RWPE2 (cell line): ENCODE results near the gene EDAR.

Experiments used
- ATAC-seq: fragments of 200-7000 bp; cut with Tn5 transposase; 3 replicates; pipeline ENCODE4 v1.9.1; 2021; ENCODE audit warnings: low read depth
- DNase-seq: peaks from one replicate; pipeline ENCODE4 v3.0.0-alpha.2; 2020; ENCODE audit warnings: low spot score
- H3K27ac ChIP-seq: fragments of 450-650 bp; 2 replicates; pipeline ENCODE4 v1.5.1; 2017; ENCODE audit warnings: mild to moderate bottlenecking; ENCODE audit not compliant: poor library complexity, severe bottlenecking
- H3K27me3 ChIP-seq: fragments of 250-450 bp; sonication (Bioruptor Pico); 2 replicates; pipeline ENCODE4 v1.5.1; 2021; ENCODE audit warnings: mild to moderate bottlenecking, moderate library complexity; ENCODE audit not compliant: insufficient read depth, poor library complexity, severe bottlenecking
- H3K36me3 ChIP-seq: fragments of 250-450 bp; sonication (Bioruptor Pico); 2 replicates; pipeline ENCODE4 v1.5.1; 2020; ENCODE audit warnings: low read depth, mild to moderate bottlenecking, moderate library complexity
- H3K4me1 ChIP-seq: fragments of 250-450 bp; sonication (Bioruptor Pico); 2 replicates; pipeline ENCODE4 v1.5.1; 2021; ENCODE audit warnings: mild to moderate bottlenecking, moderate library complexity; ENCODE audit not compliant: insufficient read depth, poor library complexity, severe bottlenecking
- H3K4me3 ChIP-seq: fragments of 250-450 bp; sonication (Bioruptor Pico); 2 replicates; pipeline ENCODE4 v1.5.1; 2021; ENCODE audit warnings: mild to moderate bottlenecking, moderate library complexity; ENCODE audit not compliant: severe bottlenecking
- H3K9me3 ChIP-seq: fragments of 250-450 bp; sonication (Bioruptor Pico); 2 replicates; pipeline ENCODE4 v1.5.1; 2021; ENCODE audit warnings: mild to moderate bottlenecking, moderate library complexity; ENCODE audit not compliant: severe bottlenecking
- CTCF ChIP-seq: fragments of 450-650 bp; IDR thresholded peaks from one replicate; pipeline ENCODE4 v1.5.1; 2017; ENCODE audit warnings: mild to moderate bottlenecking, moderate library complexity; ENCODE audit not compliant: poor library complexity, severe bottlenecking

The EDAR gene

DNA sequence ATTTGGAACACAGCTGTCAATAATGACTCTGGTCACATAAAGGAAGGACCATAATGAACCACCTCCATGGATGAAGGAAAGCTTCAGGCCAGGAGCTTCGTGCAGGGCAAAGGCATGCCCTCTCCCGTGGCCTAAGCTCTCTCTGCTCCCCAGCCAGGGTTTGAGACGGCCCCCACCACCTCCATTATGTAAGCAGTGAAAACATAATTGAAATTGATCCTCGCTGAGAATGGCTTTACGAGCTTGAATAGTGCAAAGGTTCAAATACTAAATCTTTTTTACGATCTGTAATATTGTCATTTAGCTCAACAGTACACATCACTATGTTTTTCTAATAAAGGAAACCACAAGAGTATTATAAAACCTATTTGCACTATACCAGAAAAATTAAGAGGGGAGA, 5.2 kb upstream of the EDAR start:
- no peak for TF ChIP-seq CTCF
- no peaks in the 10 kb centered on the region for H3K36me3 ChIP-seq
- no peak for ATAC-seq

GRCh38 chr2:108993095-108993937, 4.3 kb upstream of the EDAR start:
- no peaks in the 10 kb centered on the region for H3K27me3 ChIP-seq
- no peak for TF ChIP-seq CTCF
- no peak overlapping the region for H3K4me3 ChIP-seq
- H3K4me1 ChIP-seq = peaks cover 7% of the 10 kb centered on the region
- no peaks in the 10 kb centered on the region for H3K9me3 ChIP-seq
- DNase-seq = no peak
- ATAC-seq = no peak
- H3K36me3 ChIP-seq = no peaks in the 10 kb centered on the region
- H3K27ac ChIP-seq = no peak overlapping the region

More for the DNA sequence above, 5.2 kb upstream of the EDAR start:
- Histone ChIP-seq H3K4me1 (peaks cover 3% of the 10 kb centered on the region), H3K27ac (no peak overlapping the region), H3K4me3 (no peak overlapping the region), H3K27me3 (no peaks in the 10 kb centered on the region), H3K9me3 (no peaks in the 10 kb centered on the region)
- no peak for DNase-seq

- no peak for DNase-seq
- H3K36me3 ChIP-seq = no peaks in the 10 kb centered on the region
- H3K9me3 ChIP-seq = no peaks in the 10 kb centered on the region
- H3K4me1 ChIP-seq = peaks cover 7% of the 10 kb centered on the region
- no peak overlapping the region for H3K4me3 ChIP-seq
- TF ChIP-seq CTCF = no peak
- no peaks in the 10 kb centered on the region for H3K27me3 ChIP-seq
- H3K27ac ChIP-seq = no peak overlapping the region
- peak; percentile 25; the same call in 2 of the 3 replicates for ATAC-seq
These were observed 784 bp downstream of the EDAR start for GRCh38 chr2:108988076-108988795.

DNA sequence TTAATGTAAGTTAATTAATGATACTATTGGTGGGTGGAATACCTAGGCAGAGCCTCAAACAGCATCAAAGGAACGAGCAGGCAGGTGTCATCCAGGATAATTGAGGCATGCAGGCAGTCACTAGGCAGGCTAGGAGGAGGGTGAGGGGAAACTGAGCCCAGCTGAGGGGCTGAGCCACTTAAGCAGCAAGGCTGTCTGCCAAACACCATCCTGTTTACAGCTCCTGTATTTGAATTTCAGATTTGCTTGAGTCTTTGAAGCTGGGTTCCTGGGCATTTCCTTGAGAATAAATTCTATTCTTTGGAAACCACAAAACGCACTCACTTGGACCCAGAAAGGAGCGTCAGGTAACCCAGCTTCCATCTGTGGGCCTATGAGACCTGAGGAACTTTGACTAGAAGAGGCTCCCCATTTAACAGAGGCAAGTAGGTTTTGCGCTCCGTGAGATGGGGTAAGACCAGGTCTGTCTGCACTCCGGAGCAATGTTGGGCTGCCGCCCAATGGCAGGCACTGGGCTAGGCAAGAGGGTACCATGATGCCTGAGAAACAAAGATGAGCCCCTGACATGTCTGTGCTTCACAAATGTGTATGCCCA, 2.0 kb downstream of the EDAR start:
- peaks cover 7% of the 10 kb centered on the region for H3K4me1 ChIP-seq
- TF ChIP-seq CTCF = no peak
- DNase-seq = no peak
- no peak overlapping the region for H3K27ac ChIP-seq
- H3K36me3 ChIP-seq = no peaks in the 10 kb centered on the region
- H3K4me3 ChIP-seq = no peak overlapping the region
- H3K9me3 ChIP-seq = no peaks in the 10 kb centered on the region
- no peaks in the 10 kb centered on the region for H3K27me3 ChIP-seq
- no peak for ATAC-seq
